ENCODE measurements around the gene LMBR1. TPM values are rescaled to one million over a fixed set of nuclear protein-coding genes. Genes with fewer than 3 reads are reported as not detected.
"Not testable (repeated sequence)": the region's sequence is repeated elsewhere in the genome, so short reads cannot be mapped to it uniquely, and the experiment has no call there.

LMBR1 gene
- total RNA-seq, 2 donors from 2014 or later: 47.3 to 53.0 TPM

DNA sequence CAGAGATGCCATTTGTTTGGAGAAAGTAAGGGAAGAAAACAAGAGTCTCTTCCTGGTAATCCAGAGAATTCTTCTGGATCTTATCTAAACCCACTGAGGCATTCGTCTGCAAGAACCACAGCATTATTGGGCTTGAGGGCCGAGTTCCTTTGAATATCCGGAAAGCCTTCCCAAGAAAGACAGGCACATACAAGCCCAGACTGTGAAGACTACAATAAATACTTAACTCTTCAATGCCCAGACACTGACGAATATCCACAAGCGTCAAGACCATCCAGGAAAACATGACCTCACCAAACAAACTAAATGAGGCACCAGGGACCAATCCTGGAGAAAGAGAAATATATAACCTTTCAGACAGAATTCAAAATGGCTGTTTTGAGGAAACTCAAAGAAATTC, 153.4 kb downstream of the LMBR1 start:
- no peak for DNase-seq
- no peak overlapping the region for H3K27ac Mint-ChIP-seq
- peaks cover 17% of the 10 kb centered on the region for H3K36me3 Mint-ChIP-seq (ENCODE audit: low read depth)
- no peak for ATAC-seq
- H3K9me3 ChIP-seq (ENCODE audit: control insufficient read depth, low read length, poor library complexity, severe bottlenecking): no peaks in the 10 kb centered on the region
- H3K4me1 Mint-ChIP-seq: no peaks in the 10 kb centered on the region
- no peaks in the 10 kb centered on the region for H3K27me3 Mint-ChIP-seq
- no peak overlapping the region for H3K4me3 Mint-ChIP-seq

DNA sequence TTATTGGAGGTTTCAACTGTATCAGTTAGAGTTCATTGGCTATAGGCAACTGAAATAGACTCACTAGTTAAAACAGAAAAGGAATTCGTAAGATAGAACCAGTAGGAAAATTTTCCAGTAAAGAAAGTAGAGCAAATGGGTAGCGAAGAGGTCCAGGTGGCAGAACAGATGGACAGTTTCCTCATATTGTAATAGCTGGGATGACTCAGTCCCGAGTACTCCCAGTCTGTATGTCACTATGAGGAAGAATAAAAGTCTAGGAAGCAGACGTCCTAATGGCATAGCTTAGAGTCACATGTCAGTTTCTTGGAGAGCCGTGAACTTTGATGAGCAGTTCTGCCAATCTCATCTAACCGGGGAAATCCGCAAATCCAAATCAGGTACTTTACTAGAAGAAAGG, 157.1 kb downstream of the LMBR1 start:
- Mint-ChIP-seq H3K4me3 (no peak overlapping the region), H3K4me1 (no peaks in the 10 kb centered on the region), H3K27me3 (no peaks in the 10 kb centered on the region), H3K27ac (no peak overlapping the region), H3K36me3 (ENCODE audit: low read depth) (peaks cover 16% of the 10 kb centered on the region)
- ATAC-seq (no peak), DNase-seq (no peak)
- H3K9me3 ChIP-seq (ENCODE audit: control insufficient read depth, low read length, poor library complexity, severe bottlenecking): no peaks in the 10 kb centered on the region

DNA sequence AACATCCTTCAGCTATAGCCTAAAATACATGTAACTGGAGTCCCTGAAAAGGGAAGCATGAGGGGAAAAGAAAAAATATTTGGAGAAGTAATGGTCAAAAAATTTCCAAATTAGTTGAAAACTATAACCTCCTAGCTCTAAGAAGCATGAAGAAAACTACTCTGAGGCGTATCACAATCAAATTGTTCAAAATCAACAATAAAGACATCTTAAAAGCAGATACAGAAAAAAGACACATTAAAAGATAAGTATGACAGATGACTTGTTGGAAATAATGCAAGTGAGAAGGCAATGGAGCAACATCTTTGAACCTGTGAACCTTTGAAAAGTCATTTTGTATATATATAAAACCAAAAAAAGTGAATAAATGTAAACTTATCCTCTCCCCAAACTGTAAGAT, 159.3 kb downstream of the LMBR1 start:
- ATAC-seq (no peak), DNase-seq (no peak)
- peaks cover 2% of the 10 kb centered on the region for H3K4me1 Mint-ChIP-seq
- H3K27me3 Mint-ChIP-seq: no peaks in the 10 kb centered on the region
- no peak overlapping the region for H3K27ac Mint-ChIP-seq
- H3K9me3 ChIP-seq (ENCODE audit: control insufficient read depth, low read length, poor library complexity, severe bottlenecking): no peaks in the 10 kb centered on the region
- H3K36me3 Mint-ChIP-seq (ENCODE audit: low read depth): peaks cover 18% of the 10 kb centered on the region
- no peak overlapping the region for H3K4me3 Mint-ChIP-seq

DNA sequence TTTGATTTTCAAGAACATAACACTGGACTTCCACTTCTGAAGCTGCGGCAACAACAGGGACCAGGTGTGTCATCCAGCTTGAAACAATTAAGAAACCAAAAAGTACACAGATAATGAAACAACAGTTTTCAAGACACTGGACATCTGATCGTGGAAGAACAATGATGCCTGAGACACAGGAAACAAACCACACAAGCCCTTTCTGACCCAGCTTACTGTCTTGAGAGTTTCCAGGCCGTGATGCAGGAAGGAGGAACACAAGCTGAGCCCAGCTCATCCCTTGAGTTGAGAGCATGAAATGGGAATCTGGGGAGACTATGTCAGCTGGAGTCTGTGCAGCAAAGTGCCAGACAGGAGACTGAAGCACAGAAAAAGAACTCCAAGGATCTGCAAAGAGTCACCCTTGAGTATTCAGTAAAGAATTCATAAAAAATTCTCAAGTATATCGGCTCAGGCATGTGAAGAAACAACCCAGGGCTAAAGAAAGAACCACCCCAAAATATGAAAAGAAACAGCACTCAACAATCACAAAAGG, 160.8 kb downstream of the LMBR1 start:
- Mint-ChIP-seq H3K27ac (no peak overlapping the region), H3K4me1 (peaks cover 2% of the 10 kb centered on the region), H3K27me3 (no peaks in the 10 kb centered on the region), H3K4me3 (no peak overlapping the region), H3K36me3 (ENCODE audit: low read depth) (peaks cover 12% of the 10 kb centered on the region)
- no peaks in the 10 kb centered on the region for H3K9me3 ChIP-seq (ENCODE audit: control insufficient read depth, low read length, poor library complexity, severe bottlenecking)
- DNase-seq (no peak), ATAC-seq (no peak)

DNA sequence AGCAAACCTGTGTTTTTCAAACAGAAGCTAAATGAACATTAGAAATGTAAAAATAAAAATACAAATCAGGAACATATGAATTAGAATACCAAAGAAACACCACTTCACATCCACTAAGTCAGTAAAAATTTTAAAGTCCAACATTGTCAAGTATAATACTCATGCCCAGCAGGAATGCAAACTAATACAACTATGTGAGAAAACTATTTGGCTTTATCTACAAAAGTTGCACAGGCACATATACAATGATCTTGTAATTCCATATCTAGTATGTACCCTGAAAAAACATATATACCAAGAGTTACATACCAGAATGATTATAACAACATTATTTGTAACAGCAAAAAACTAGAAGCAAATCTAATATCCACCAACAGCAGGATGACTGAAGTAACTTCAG, 161.3 kb downstream of the LMBR1 start:
- H3K27me3 Mint-ChIP-seq: no peaks in the 10 kb centered on the region
- H3K36me3 Mint-ChIP-seq (ENCODE audit: low read depth): peaks cover 12% of the 10 kb centered on the region
- H3K9me3 ChIP-seq (ENCODE audit: control insufficient read depth, low read length, poor library complexity, severe bottlenecking): no peaks in the 10 kb centered on the region
- no peak for ATAC-seq
- H3K27ac Mint-ChIP-seq: no peak overlapping the region
- H3K4me1 Mint-ChIP-seq: peaks cover 2% of the 10 kb centered on the region
- no peak for DNase-seq
- no peak overlapping the region for H3K4me3 Mint-ChIP-seq

DNA sequence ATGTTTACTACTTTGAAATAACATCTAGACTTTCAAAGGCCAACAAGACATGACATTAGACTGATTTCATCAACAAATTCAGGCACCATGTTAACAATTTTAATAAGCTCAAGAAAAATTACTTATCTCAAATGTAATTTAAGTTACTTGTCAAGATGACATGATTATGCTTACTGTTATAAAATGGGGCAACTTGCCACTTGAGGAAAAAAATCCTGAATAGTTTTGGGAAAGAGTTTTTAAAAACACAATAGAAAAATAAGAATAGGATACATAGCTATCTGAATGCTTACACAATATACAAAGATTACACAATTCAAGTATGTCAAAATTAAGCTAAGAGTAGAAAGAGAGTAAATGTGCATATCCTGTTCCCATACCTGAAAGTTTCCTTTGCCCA, 167.0 kb downstream of the LMBR1 start:
- Mint-ChIP-seq H3K4me3 (no peak overlapping the region), H3K27ac (no peak overlapping the region)

DNA sequence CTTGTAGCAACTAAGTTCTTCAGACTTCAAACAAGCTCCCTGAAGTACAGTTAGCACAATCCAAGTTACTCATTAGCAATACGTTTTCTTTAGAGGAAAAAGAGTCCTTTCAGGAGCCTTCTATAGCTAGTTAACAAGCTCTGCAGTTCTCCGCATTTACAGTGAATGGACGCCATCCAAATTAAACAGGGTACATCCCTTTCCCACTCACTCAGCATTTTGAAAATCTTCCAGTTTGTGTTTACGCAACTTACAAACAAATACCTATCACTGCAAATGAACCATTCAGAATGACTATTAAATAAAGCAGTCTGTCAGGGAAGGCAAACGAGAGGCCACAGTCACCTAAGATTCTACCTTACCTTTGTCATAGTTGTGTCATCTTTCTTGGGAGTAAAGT, 167.9 kb downstream of the LMBR1 start:
- Mint-ChIP-seq H3K4me3 (no peak overlapping the region), H3K36me3 (ENCODE audit: low read depth) (peaks cover 2% of the 10 kb centered on the region), H3K4me1 (peaks cover 2% of the 10 kb centered on the region), H3K27me3 (no peaks in the 10 kb centered on the region), H3K27ac (no peak overlapping the region)
- ATAC-seq (no peak), DNase-seq (no peak)
- H3K9me3 ChIP-seq (ENCODE audit: control insufficient read depth, low read length, poor library complexity, severe bottlenecking): no peaks in the 10 kb centered on the region

More for the DNA sequence above, 167.0 kb downstream of the LMBR1 start:
- peaks cover 2% of the 10 kb centered on the region for H3K36me3 Mint-ChIP-seq (ENCODE audit: low read depth)
- no peak for DNase-seq
- H3K9me3 ChIP-seq (ENCODE audit: control insufficient read depth, low read length, poor library complexity, severe bottlenecking): no peaks in the 10 kb centered on the region
- H3K4me1 Mint-ChIP-seq: peaks cover 2% of the 10 kb centered on the region
- no peaks in the 10 kb centered on the region for H3K27me3 Mint-ChIP-seq
- no peak for ATAC-seq

DNA sequence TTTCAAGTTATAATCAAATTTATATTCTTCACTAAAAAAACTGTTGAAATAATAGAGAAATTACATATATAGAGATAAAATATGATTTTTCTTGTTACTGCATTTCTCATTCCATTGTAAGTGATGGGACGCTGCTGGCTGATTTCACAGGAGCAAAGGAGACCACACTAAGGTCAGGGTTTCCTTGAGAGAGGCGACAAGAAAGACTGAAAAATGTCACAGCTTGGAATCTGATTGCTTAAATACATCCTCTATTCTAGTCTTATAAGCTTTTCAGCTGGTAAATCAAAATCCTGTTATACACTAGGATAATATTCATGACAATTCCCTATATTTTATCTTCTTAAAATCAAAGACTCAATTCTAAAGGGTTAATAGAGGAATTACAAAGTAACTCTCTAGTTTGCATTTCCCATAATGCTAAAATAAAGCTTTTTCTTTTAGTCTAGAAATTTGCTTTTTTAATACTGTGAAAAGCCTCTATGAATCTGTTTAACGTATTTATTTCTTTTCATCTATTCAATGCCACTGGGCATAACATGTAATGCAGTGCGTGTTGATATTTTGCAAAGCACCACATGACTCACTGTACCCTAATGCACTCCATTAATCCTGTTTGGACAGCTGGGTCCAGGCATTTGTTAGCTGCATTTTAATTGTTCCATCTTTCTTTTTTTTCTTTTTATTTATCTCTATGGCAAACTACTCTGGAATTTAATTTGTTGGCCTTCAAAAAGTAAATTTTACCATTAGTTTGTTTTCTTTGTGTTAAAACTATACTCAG, 170.7 kb downstream of the LMBR1 start:
- Mint-ChIP-seq H3K4me1 (no peaks in the 10 kb centered on the region), H3K4me3 (no peak overlapping the region), H3K36me3 (ENCODE audit: low read depth) (peaks cover 1% of the 10 kb centered on the region), H3K27ac (no peak overlapping the region), H3K27me3 (no peaks in the 10 kb centered on the region)
- ATAC-seq (no peak), DNase-seq (no peak)
- H3K9me3 ChIP-seq (ENCODE audit: control insufficient read depth, low read length, poor library complexity, severe bottlenecking): no peaks in the 10 kb centered on the region

DNA sequence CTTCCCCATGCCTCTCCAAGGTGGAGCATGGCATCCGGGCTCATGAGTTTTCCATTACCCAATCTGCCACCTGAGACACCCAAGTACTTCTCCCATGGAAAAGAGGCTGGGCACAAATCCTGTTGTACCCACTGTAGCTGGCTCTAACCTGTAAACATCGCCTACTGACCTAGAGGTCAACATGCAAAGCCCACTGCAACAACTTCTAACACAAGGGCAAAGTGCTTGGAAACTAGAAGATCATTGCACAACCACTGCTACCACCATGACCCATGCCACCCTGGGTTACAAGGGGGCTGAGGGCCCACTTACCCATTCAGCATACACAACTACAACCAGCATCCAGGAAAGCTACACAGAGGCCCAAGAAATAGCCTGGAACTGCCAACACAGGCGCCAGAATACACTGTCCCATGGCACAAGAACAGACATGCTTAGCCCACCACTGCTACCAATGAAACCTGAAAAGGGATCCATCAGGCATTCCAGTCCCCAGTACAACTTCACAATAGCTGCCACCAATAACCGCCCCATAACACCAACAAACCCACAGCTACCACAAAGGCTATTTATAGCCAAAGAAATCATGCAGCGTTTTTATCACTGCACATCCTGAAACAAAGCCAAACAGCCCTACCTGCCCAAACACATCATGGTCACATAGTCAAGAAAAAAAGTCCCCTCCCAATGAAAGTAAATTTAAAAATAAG, 189.1 kb downstream of the LMBR1 start:
- DNase-seq (no peak), ATAC-seq (no peak)
- no peaks in the 10 kb centered on the region for H3K27me3 Mint-ChIP-seq
- no peak overlapping the region for H3K4me3 Mint-ChIP-seq
- no peak overlapping the region for H3K27ac Mint-ChIP-seq
- peaks cover 3% of the 10 kb centered on the region for H3K4me1 Mint-ChIP-seq
- peaks cover 2% of the 10 kb centered on the region for H3K9me3 ChIP-seq (ENCODE audit: control insufficient read depth, low read length, poor library complexity, severe bottlenecking)
- H3K36me3 Mint-ChIP-seq (ENCODE audit: low read depth): peaks cover 2% of the 10 kb centered on the region

DNA sequence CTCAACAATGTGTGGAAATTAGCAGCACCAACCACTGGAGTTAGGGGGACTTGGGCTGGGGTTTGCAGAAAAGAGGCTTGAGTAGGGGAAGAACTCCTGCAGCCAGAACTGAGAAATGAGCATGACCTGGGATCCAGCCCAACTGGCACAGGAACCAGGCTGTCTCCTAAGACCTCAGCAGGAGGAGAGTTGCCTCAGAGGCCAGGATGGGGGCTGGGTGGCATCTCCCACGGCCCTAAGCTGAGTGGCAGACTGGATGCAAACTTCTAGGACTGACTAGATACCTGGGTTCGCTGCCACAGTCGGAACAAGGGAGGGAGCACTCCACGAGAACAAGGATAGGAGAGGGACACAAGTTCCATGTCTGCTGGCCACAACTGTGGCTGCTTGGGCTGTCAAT, 189.8 kb downstream of the LMBR1 start:
- DNase-seq: no peak
- no peaks in the 10 kb centered on the region for H3K27me3 Mint-ChIP-seq
- H3K36me3 Mint-ChIP-seq (ENCODE audit: low read depth): peaks cover 2% of the 10 kb centered on the region
- peaks cover 2% of the 10 kb centered on the region for H3K9me3 ChIP-seq (ENCODE audit: control insufficient read depth, low read length, poor library complexity, severe bottlenecking)
- no peak overlapping the region for H3K4me3 Mint-ChIP-seq
- H3K4me1 Mint-ChIP-seq: peaks cover 3% of the 10 kb centered on the region
- ATAC-seq: no peak
- no peak overlapping the region for H3K27ac Mint-ChIP-seq

DNA sequence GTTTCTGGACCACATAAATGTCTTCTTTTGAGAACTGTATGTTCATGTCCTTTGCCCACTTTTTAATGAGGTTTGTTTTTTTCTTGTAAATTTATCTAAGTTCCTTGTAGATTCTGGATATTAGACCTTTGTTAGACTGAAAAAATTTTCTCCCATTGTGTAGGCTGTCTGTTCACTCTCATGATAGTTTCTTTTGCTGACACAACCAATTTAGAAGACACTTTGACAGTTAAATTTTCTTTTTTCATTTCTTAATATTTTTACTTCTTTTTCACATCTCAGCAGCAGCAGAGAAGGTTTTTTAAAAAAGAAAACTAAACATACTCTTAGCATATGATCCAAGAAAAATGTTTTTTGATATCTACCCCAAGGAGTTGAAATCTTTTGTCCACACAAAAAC, 190.6 kb downstream of the LMBR1 start:
- H3K4me1 Mint-ChIP-seq: peaks cover 3% of the 10 kb centered on the region
- DNase-seq (no peak), ATAC-seq (no peak)
- peaks cover 2% of the 10 kb centered on the region for H3K9me3 ChIP-seq (ENCODE audit: control insufficient read depth, low read length, poor library complexity, severe bottlenecking)
- no peak overlapping the region for H3K27ac Mint-ChIP-seq
- peaks cover 2% of the 10 kb centered on the region for H3K36me3 Mint-ChIP-seq (ENCODE audit: low read depth)
- H3K27me3 Mint-ChIP-seq: no peaks in the 10 kb centered on the region
- no peak overlapping the region for H3K4me3 Mint-ChIP-seq

DNA sequence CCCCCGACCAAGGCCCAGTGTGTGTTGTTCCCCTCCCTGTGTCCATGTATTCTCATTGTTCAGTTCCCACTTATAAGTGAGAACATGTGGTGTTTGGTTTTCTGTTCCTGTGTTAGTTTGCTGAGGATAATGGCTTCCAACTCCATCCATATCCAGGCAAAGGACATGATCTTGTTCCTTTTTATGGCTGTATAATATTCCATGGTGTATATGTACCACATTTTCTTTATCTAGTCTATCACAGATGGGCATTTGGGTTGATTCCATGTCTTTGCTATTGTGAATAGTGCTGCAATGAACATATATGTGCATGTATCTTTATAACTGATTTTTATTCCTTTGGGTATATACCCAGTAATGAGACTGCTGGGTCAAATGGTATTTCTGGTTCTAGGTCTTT, 191.2 kb downstream of the LMBR1 start:
- H3K27me3 Mint-ChIP-seq; DNase-seq; H3K4me3 Mint-ChIP-seq; H3K36me3 Mint-ChIP-seq (ENCODE audit: low read depth); H3K9me3 ChIP-seq (ENCODE audit: control insufficient read depth, low read length, poor library complexity, severe bottlenecking); H3K27ac Mint-ChIP-seq; H3K4me1 Mint-ChIP-seq; ATAC-seq: not testable (repeated sequence)

DNA sequence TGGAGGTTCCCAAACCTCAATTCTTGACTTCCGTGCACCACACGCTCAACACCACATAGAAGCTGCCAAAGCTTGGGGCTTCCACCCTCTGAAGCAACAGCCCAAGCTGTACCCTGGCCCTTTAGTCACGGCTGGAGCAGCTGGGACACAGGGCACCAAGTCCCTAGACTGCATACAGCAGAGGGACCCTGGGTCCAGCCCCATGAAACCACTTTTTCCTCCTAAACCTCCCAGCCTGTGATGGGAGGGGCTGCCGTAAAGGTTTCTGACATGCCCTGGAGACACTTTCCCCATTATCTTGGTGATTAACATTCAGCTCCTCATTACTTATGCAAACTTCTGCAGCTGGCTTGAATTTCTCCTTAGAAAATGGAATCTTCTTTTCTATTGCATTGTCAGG, 194.5 kb downstream of the LMBR1 start:
- not testable (repeated sequence) for H3K27ac Mint-ChIP-seq; H3K9me3 ChIP-seq (ENCODE audit: control insufficient read depth, low read length, poor library complexity, severe bottlenecking); H3K4me3 Mint-ChIP-seq; ATAC-seq; H3K36me3 Mint-ChIP-seq (ENCODE audit: low read depth); H3K27me3 Mint-ChIP-seq; H3K4me1 Mint-ChIP-seq; DNase-seq

DNA sequence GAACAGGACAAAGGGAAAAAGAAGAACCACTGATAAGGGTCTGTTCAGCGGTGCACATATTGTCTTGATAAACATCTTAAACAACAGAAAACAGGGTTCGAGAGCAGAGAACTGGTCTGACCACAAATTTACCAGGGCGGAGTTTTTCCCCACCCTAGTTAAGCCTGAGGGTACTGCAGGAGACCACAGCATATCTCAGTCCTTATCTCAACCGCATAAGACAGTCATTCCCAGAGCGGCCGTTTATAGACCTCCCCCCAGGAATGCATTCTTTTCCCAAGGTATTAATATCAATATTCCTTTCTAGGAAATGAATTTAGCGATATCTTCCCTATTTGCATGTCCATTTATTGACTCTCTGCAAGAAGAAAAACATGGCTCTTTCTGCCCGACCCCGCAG, 195.7 kb downstream of the LMBR1 start:
- DNase-seq; ATAC-seq; H3K27me3 Mint-ChIP-seq; H3K9me3 ChIP-seq (ENCODE audit: control insufficient read depth, low read length, poor library complexity, severe bottlenecking); H3K4me1 Mint-ChIP-seq; H3K27ac Mint-ChIP-seq; H3K4me3 Mint-ChIP-seq; H3K36me3 Mint-ChIP-seq (ENCODE audit: low read depth): not testable (repeated sequence)

All from T-helper 17 cell (primary cell).